Spleen (tissue), 11 donors: ENCODE data around the gene C4orf17. TPM values are rescaled to one million over a fixed set of nuclear protein-coding genes. Genes with fewer than 3 reads are reported as not detected.

Experiments used
- DNase-seq: peaks from one replicate; pipeline ENCODE4 v3.0.0-alpha.2; 2020
- H3K27ac ChIP-seq, 8 donors: fragments of 200-600 bp; sonication (generic) in 7 of 8; 1 replicate in 4 of 8; 2 replicates in 4 of 8; pipeline versions ENCODE4 v1.5.0 to v1.8.0; 2016 to 2021; ENCODE audit warnings: inconsistent platforms in 4 of 8, mild to moderate bottlenecking in 4 of 8, moderate library complexity in 1 of 8
- H3K27me3 ChIP-seq, 7 donors: fragments of 200-600 bp; sonication (generic) in 6 of 7; replicated peaks in 1 of 7; 1 replicate in 4 of 7; 2 replicates in 3 of 7; pipeline versions ENCODE4 v1.5.0 to v1.8.0; 2016 to 2021; ENCODE audit warnings: inconsistent platforms in 3 of 7, mild to moderate bottlenecking in 1 of 7
- H3K36me3 ChIP-seq, 6 donors: fragments of 200-600 bp; sonication (generic) in 5 of 6; 1 replicate in 4 of 6; 2 replicates in 2 of 6; pipeline versions ENCODE4 v1.5.0 to v1.8.0; 2016 to 2021; ENCODE audit warnings: inconsistent platforms in 2 of 6
- H3K4me1 ChIP-seq, 6 donors: fragments of 200-600 bp; sonication (generic) in 5 of 6; 1 replicate in 3 of 6; 2 replicates in 3 of 6; pipeline versions ENCODE4 v1.5.0 to v1.8.0; 2016 to 2021; ENCODE audit warnings: inconsistent platforms in 3 of 6
- H3K4me3 ChIP-seq, 8 donors: fragments of 200-600 bp; sonication (generic) in 7 of 8; 1 replicate in 4 of 8; 2 replicates in 4 of 8; pipeline versions ENCODE4 v1.5.0 to v1.8.0; 2016 to 2021; ENCODE audit warnings: inconsistent platforms in 4 of 8, mild to moderate bottlenecking in 4 of 8, moderate library complexity in 2 of 8
- H3K9me3 ChIP-seq, 8 donors: fragments of 200-600 bp; sonication (generic) in 7 of 8; 1 replicate in 4 of 8; 2 replicates in 4 of 8; pipeline versions ENCODE4 v1.5.0 to v1.8.0; 2016 to 2021; ENCODE audit warnings: inconsistent platforms in 4 of 8
- CTCF ChIP-seq, 11 experiments: fragments of 200-600 bp in 7 of 11; fragments of 450-650 bp in 4 of 11; sonication (generic) in 4 of 11; IDR thresholded peaks in 8 of 11; conservative IDR thresholded peaks in 3 of 11; 1 replicate in 7 of 11; 2 replicates in 4 of 11; pipeline versions ENCODE4 v1.4.0 to v1.8.0; 2016 to 2021; ENCODE audit warnings: antibody characterized with exemption in 11 of 11, inconsistent platforms in 4 of 11, mild to moderate bottlenecking in 1 of 11
- POLR2A ChIP-seq, 3 donors: fragments of 450-650 bp; IDR thresholded peaks; one replicate each; pipeline ENCODE4 v1.5.1; 2017; ENCODE audit warnings: antibody characterized with exemption in 3 of 3, mild to moderate bottlenecking in 1 of 3
- POLR2AphosphoS5 ChIP-seq, 3 donors: sonication (generic); formaldehyde crosslinking; IDR thresholded peaks; one replicate each; pipeline ENCODE4 v1.5.1; 2017; ENCODE audit warnings: antibody characterized with exemption in 3 of 3
- WGBS, 5 donors: extraction: QIAGEN DNeasy Blood & Tissue Kit in 3 of 5; methylation state at CpG; one replicate each; pipeline versions ENCODE4 v1.1.5 to v1.1.7; 2013 to 2018; 5-methylcytosine and 5-hydroxymethylcytosine counted together
- intact Hi-C: fragments of 100-400 bp; cut with DNase I; formaldehyde crosslinking; loops from one replicate; pipeline ENCODE4 v1.15.0; 2023; ENCODE audit warnings: low total_unique reads
- polyA plus RNA-seq, 3 donors: library from polyadenylated mRNA; stranded (reverse); fragments of 200-250 nt; gene quantifications; one replicate each; pipeline ENCODE4 v1.2.1, GENCODE V29; 2013
- total RNA-seq, 7 donors: library from RNA; depleted of rRNA in 3 of 7; stranded (reverse); fragments of >200 nt in 3 of 7; fragmentation: NEBNext Ultra II Directional in 4 of 7; extraction: Animal tissue kit (Norgen Biotek cat#: 25700) in 4 of 7; gene quantifications; one replicate each; pipeline versions ENCODE4 v1.1.0 to v1.2.1, GENCODE V29; 2016 to 2021
- donor health status: healthy with polysubstance abuse.
- donor health status: DM: no; HTN: no; CAD: no; lungs with moderate emphysema.
- donor health status: DM: no; HTN: no; CAD: no.
- donor health status: Bipolar disorder and iron deficiency.
- donor health status: healthy.
- donor health status: DM: no; HTN: no; CAD: no.
- donor health status: DM: yes; HTN: yes; CAD: no.

C4orf17 gene
- total and polyA plus RNA-seq, 10 donors, result not detected

GRCh38 chr4:99504804-99505502 lies 5.9 kb upstream of the C4orf17 start:
- no peak overlapping the region for H3K27ac ChIP-seq
- no peak for DNase-seq

GRCh38 chr4:99506781-99507180 lies 4.0 kb upstream of the C4orf17 start:
- no peaks in the 10 kb centered on the region for H3K36me3 ChIP-seq
- no peak for TF ChIP-seq POLR2A (IDR thresholded peaks at IDR 0.05)
- no peak for TF ChIP-seq CTCF (IDR thresholded peaks at IDR 0.05 in 8 of 11, conservative IDR thresholded peaks at IDR 0.05 in 3 of 11)
- TF ChIP-seq POLR2AphosphoS5 (IDR thresholded peaks at IDR 0.05), result no peak
- no peaks in the 10 kb centered on the region for H3K27me3 ChIP-seq
- no peak for DNase-seq
- intact Hi-C loops, result no loop called here
- H3K4me3 ChIP-seq, result no peak overlapping the region
- H3K9me3 ChIP-seq, result no peaks in the 10 kb centered on the region
- no peaks in the 10 kb centered on the region for H3K4me1 ChIP-seq
- no peak overlapping the region for H3K27ac ChIP-seq
- WGBS, 5 donors, result 56 to 62% (median 62%) methylated on average over 2 of the region's 2 CpGs

More at GRCh38 chr4:99504804-99505502, 5.9 kb upstream of the C4orf17 start:
- intact Hi-C loops, result no loop called here
- no peaks in the 10 kb centered on the region for H3K4me1 ChIP-seq
- H3K9me3 ChIP-seq, result no peaks in the 10 kb centered on the region
- no peaks in the 10 kb centered on the region for H3K36me3 ChIP-seq
- no peaks in the 10 kb centered on the region for H3K27me3 ChIP-seq
- 60 to 70% (median 66%) methylated on average over 3 of the region's 3 CpGs for WGBS, 5 donors
- no peak for TF ChIP-seq CTCF (IDR thresholded peaks at IDR 0.05 in 8 of 11, conservative IDR thresholded peaks at IDR 0.05 in 3 of 11)
- TF ChIP-seq POLR2A (IDR thresholded peaks at IDR 0.05), result no peak
- no peak for TF ChIP-seq POLR2AphosphoS5 (IDR thresholded peaks at IDR 0.05)
- no peak overlapping the region for H3K4me3 ChIP-seq

- no peak for TF ChIP-seq POLR2A (IDR thresholded peaks at IDR 0.05)
- Histone ChIP-seq H3K4me1 (no peaks in the 10 kb centered on the region), H3K4me3 (no peak overlapping the region), H3K9me3 (no peaks in the 10 kb centered on the region), H3K36me3 (no peaks in the 10 kb centered on the region), H3K27me3 (no peaks in the 10 kb centered on the region), H3K27ac (no peak overlapping the region)
- no peak for DNase-seq
- intact Hi-C loops, result no loop called here
- 46 to 77% (median 71%) methylated on average over 1 of the region's 1 CpG for WGBS, 5 donors
These were observed 3.5 kb upstream of the C4orf17 start for GRCh38 chr4:99507349-99507748.

- Histone ChIP-seq H3K36me3 (no peaks in the 10 kb centered on the region), H3K4me1 (no peaks in the 10 kb centered on the region), H3K9me3 (no peaks in the 10 kb centered on the region), H3K4me3 (no peak overlapping the region), H3K27ac (no peak overlapping the region), H3K27me3 (no peaks in the 10 kb centered on the region)
- DNase-seq, result no peak
- intact Hi-C loops, result no loop called here
- TF ChIP-seq CTCF (IDR thresholded peaks at IDR 0.05 in 8 of 11, conservative IDR thresholded peaks at IDR 0.05 in 3 of 11), result no peak
- TF ChIP-seq POLR2AphosphoS5 (IDR thresholded peaks at IDR 0.05), result no peak
- no peak for TF ChIP-seq POLR2A (IDR thresholded peaks at IDR 0.05)
These were observed 3.1 kb upstream of the C4orf17 start for GRCh38 chr4:99507762-99508161.
